Stomach (tissue), 9 donors: Measurements from ENCODE around the gene ZCCHC14. TPM values are rescaled to one million over a fixed set of nuclear protein-coding genes. Genes with fewer than 3 reads are reported as not detected.

Experiments
- DNase-seq, 2 donors: peaks; one replicate each; pipeline versions ENCODE4 v3.0.0 to v3.0.0-alpha.2; 2013 to 2019
- H3K27ac ChIP-seq, 5 donors: fragments of 200-600 bp in 4 of 5; sonication (generic) in 4 of 5; one replicate each; pipeline ENCODE4 v1.5.1; 2013 to 2019; ENCODE audit warnings: mild to moderate bottlenecking in 1 of 5, moderate library complexity in 1 of 5
- H3K27me3 ChIP-seq, 3 donors: fragments of 200-600 bp; sonication (generic); one replicate each; pipeline ENCODE4 v1.5.1; 2017 to 2019; ENCODE audit warnings: mixed run types in 1 of 3
- H3K36me3 ChIP-seq, 4 donors: fragments of 200-600 bp; sonication (generic); 1 replicate in 3 of 4; 2 replicates in 1 of 4; pipeline ENCODE4 v1.5.1; 2016 to 2019
- H3K4me1 ChIP-seq, 4 donors: fragments of 200-600 bp; sonication (generic); one replicate each; pipeline ENCODE4 v1.5.1; 2016 to 2019
- H3K4me3 ChIP-seq, 4 donors: fragments of 200-600 bp; sonication (generic) in 3 of 4; one replicate each; pipeline ENCODE4 v1.5.1; 2016 to 2019; ENCODE audit warnings: mild to moderate bottlenecking in 1 of 4
- H3K9me3 ChIP-seq, 4 donors: fragments of 200-600 bp; sonication (generic); one replicate each; pipeline ENCODE4 v1.5.1; 2016 to 2019
- CTCF ChIP-seq, 7 experiments: fragments of 450-650 bp in 4 of 7; fragments of 200-600 bp in 3 of 7; sonication (generic) in 3 of 7; IDR thresholded peaks; one replicate each; pipeline ENCODE4 v1.5.1; 2016 to 2019; ENCODE audit warnings: antibody characterized with exemption in 7 of 7, control low read depth in 2 of 7, mild to moderate bottlenecking in 1 of 7
- EP300 ChIP-seq: sonication (generic); formaldehyde crosslinking; IDR thresholded peaks from one replicate; pipeline ENCODE4 v1.6.1; 2017; ENCODE audit warnings: antibody characterized with exemption
- POLR2A ChIP-seq, 4 donors: fragments of 450-650 bp; IDR thresholded peaks; one replicate each; pipeline ENCODE4 v1.6.1; 2016; ENCODE audit warnings: antibody characterized with exemption in 4 of 4, control low read depth in 2 of 4, mild to moderate bottlenecking in 1 of 4, moderate library complexity in 1 of 4
- POLR2AphosphoS5 ChIP-seq, 3 donors: sonication (generic); formaldehyde crosslinking; IDR thresholded peaks; one replicate each; pipeline ENCODE4 v1.6.1; 2016; ENCODE audit warnings: antibody characterized with exemption in 3 of 3
- WGBS, 5 donors: extraction: QIAGEN DNeasy Blood & Tissue Kit in 3 of 5; methylation state at CpG; one replicate each; pipeline versions ENCODE4 v1.1.5 to v1.1.7; 2013 to 2018; 5-methylcytosine and 5-hydroxymethylcytosine counted together
- intact Hi-C: fragments of 100-400 bp; cut with DNase I; formaldehyde crosslinking; loops from one replicate; pipeline ENCODE4 v1.15.1; 2023; ENCODE audit warnings: low total_unique reads
- polyA plus RNA-seq, 3 donors: library from polyadenylated mRNA; stranded (reverse); fragments of 200-250 nt; gene quantifications; one replicate each; pipeline ENCODE4 v1.2.3, GENCODE V29; 2013
- total RNA-seq, 5 donors: library from RNA; depleted of rRNA; stranded (reverse); fragments of >200 nt; gene quantifications; one replicate each; pipeline versions ENCODE4 v1.1.0 to v1.2.3, GENCODE V29; 2014 to 2016
- donor health status: healthy with polysubstance abuse.
- donor health status: Bipolar disorder and iron deficiency.
- donor health status: healthy.

ZCCHC14 gene
- total and polyA plus RNA-seq, 8 donors: 5.4 to 25.9 (median 16.7) TPM

GRCh38 chr16:87442581-87442966 is 50.2 kb downstream of the ZCCHC14 start:
- DNase-seq: no peak
- 76 to 87% (median 84%) methylated on average over 4 of the region's 4 CpGs for WGBS, 5 donors
- no peaks in the 10 kb centered on the region for H3K27me3 ChIP-seq
- peaks cover 3 to 33% (median 30%) of the 10 kb centered on the region in 4 donors for H3K36me3 ChIP-seq
- peaks cover 5 to 34% (median 23%) of the 10 kb centered on the region in 4 donors for H3K4me1 ChIP-seq
- H3K27ac ChIP-seq: no peak overlapping the region
- no peaks in the 10 kb centered on the region for H3K9me3 ChIP-seq
- no peak overlapping the region for H3K4me3 ChIP-seq
- intact Hi-C loops: no loop called here
- no peak for TF ChIP-seq POLR2AphosphoS5 (IDR thresholded peaks at IDR 0.05)

- 88 to 96% (median 93%) methylated on average over 12 of the region's 12 CpGs for WGBS, 5 donors
Measured at GRCh38 chr16:87441886-87442580, 50.8 kb downstream of the ZCCHC14 start.

GRCh38 chr16:87439926-87440325 is 52.9 kb downstream of the ZCCHC14 start:
- intact Hi-C loops: no loop called here

More at GRCh38 chr16:87441886-87442580, 50.8 kb downstream of the ZCCHC14 start:
- peaks cover 3 to 27% (median 25%) of the 10 kb centered on the region in 4 donors for H3K36me3 ChIP-seq
- DNase-seq: no peak
- no peaks in the 10 kb centered on the region for H3K27me3 ChIP-seq
- TF ChIP-seq EP300 (no peak), POLR2A (IDR thresholded peaks at IDR 0.05) (no peak), CTCF (IDR thresholded peaks at IDR 0.05) (no peak), POLR2AphosphoS5 (IDR thresholded peaks at IDR 0.05) (no peak)
- H3K4me3 ChIP-seq: no peak overlapping the region
- peaks cover 5 to 34% (median 22%) of the 10 kb centered on the region in 4 donors for H3K4me1 ChIP-seq
- H3K27ac ChIP-seq: no peak overlapping the region
- intact Hi-C loops: no loop called here
- H3K9me3 ChIP-seq: no peaks in the 10 kb centered on the region

GRCh38 chr16:87438611-87438985 is 54.2 kb downstream of the ZCCHC14 start:
- no peaks in the 10 kb centered on the region for H3K9me3 ChIP-seq
- no peaks in the 10 kb centered on the region for H3K27me3 ChIP-seq
- TF ChIP-seq CTCF (IDR thresholded peaks at IDR 0.05): no peak
- TF ChIP-seq EP300: no peak
- no peak for TF ChIP-seq POLR2AphosphoS5 (IDR thresholded peaks at IDR 0.05)
- TF ChIP-seq POLR2A (IDR thresholded peaks at IDR 0.05): no peak
- H3K4me3 ChIP-seq: no peak overlapping the region
- peaks cover 0 to 6% (median 3%) of the 10 kb centered on the region in 4 donors for H3K36me3 ChIP-seq
- no peak overlapping the region for H3K27ac ChIP-seq
- peaks cover 15 to 56% (median 39%) of the 10 kb centered on the region in 4 donors for H3K4me1 ChIP-seq
- 79 to 84% (median 81%) methylated on average over 9 of the region's 9 CpGs for WGBS, 5 donors
- intact Hi-C loops: no loop called here
- DNase-seq: no peak

More at GRCh38 chr16:87439926-87440325, 52.9 kb downstream of the ZCCHC14 start:
- peaks cover 15 to 55% (median 39%) of the 10 kb centered on the region in 4 donors for H3K4me1 ChIP-seq
- no peaks in the 10 kb centered on the region for H3K27me3 ChIP-seq
- no peak for DNase-seq
- no peak overlapping the region for H3K27ac ChIP-seq
- TF ChIP-seq CTCF (IDR thresholded peaks at IDR 0.05) (no peak), POLR2A (IDR thresholded peaks at IDR 0.05) (no peak), EP300 (no peak), POLR2AphosphoS5 (IDR thresholded peaks at IDR 0.05) (no peak)
- H3K36me3 ChIP-seq: peaks cover 0 to 13% (median 6%) of the 10 kb centered on the region in 4 donors
- WGBS, 5 donors: 56 to 72% (median 61%) methylated on average over 10 of the region's 10 CpGs
- H3K4me3 ChIP-seq: no peak overlapping the region
- no peaks in the 10 kb centered on the region for H3K9me3 ChIP-seq
